A204.1 (cell line): ENCODE results near the gene PLD4.

Experiments used
- FAIRE-seq: peaks from 2 replicates; lab custom pipeline; 2012; peaks lifted over from hg19 to GRCh38; lab: Jason Lieb, UNC

The PLD4 gene

GRCh38 chr14:104956290-104956890 lies 31.7 kb downstream of the PLD4 start:
- no peak for FAIRE-seq

- FAIRE-seq: no peak
These were observed 32.8 kb downstream of the PLD4 start for GRCh38 chr14:104957146-104958113.

GRCh38 chr14:104964546-104964945 lies 39.9 kb downstream of the PLD4 start:
- no peak for FAIRE-seq

GRCh38 chr14:104965561-104966231 lies 41.0 kb downstream of the PLD4 start:
- no peak for FAIRE-seq

- no peak for FAIRE-seq
These were observed 41.7 kb downstream of the PLD4 start for GRCh38 chr14:104966261-104966865.

GRCh38 chr14:104966981-104967385 lies 42.3 kb downstream of the PLD4 start:
- FAIRE-seq: no peak

GRCh38 chr14:104967386-104968152 lies 42.9 kb downstream of the PLD4 start:
- no peak for FAIRE-seq

- FAIRE-seq: no peak
These were observed 43.5 kb downstream of the PLD4 start for GRCh38 chr14:104968153-104968527.

GRCh38 chr14:104968541-104969401 lies 44.1 kb downstream of the PLD4 start:
- FAIRE-seq: no peak

- FAIRE-seq: no peak
These were observed 45.1 kb downstream of the PLD4 start for GRCh38 chr14:104969741-104970230.

- no peak for FAIRE-seq
These were observed 45.8 kb downstream of the PLD4 start for GRCh38 chr14:104970231-104971068.

- FAIRE-seq: no peak
These were observed 47.0 kb downstream of the PLD4 start for GRCh38 chr14:104971447-104972240.

- no peak for FAIRE-seq
These were observed 47.8 kb downstream of the PLD4 start for GRCh38 chr14:104972301-104973134.

GRCh38 chr14:104973135-104973384 lies 48.4 kb downstream of the PLD4 start:
- no peak for FAIRE-seq

- no peak for FAIRE-seq
These were observed 48.9 kb downstream of the PLD4 start for GRCh38 chr14:104973385-104974145.

GRCh38 chr14:104974146-104974541 lies 49.5 kb downstream of the PLD4 start:
- no peak for FAIRE-seq

GRCh38 chr14:104974665-104975390 lies 50.1 kb downstream of the PLD4 start:
- no peak for FAIRE-seq
